ENCODE results near the gene FAM186B.

DNA sequence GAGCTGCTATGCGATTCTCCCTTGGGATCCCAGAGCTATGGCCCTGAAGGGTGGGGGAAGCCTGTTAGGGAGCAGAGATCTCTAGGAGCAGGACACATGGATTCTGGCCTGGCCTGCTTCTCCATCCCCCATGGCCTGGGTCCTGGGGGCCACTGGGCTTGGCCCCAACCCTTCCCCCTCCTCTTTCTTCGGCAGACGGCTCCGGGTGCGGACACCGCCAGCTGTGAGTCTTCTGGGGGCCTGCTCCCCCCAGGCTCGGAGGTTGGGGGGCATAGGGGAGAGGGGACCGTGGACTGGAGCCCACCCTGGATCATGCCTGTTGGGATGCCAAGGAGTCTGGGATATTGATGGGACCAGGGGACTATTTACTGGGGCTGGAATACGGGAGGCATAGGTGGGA is 27.0 kb upstream of the FAM186B start:
- TF ChIP-seq CTCF (IDR thresholded peaks at IDR 0.05; ENCODE audit: borderline replicate concordance, extremely low read depth, low read length, poor library complexity, severe bottlenecking) (no peak), EZH2 (IDR thresholded peaks at IDR 0.05; ENCODE audit: borderline replicate concordance, low read depth, low read length, severe bottlenecking) (no peak)
